HK-2 (cell line): ENCODE results near the gene SH3D19.
"Not testable (repeated sequence)": the region's sequence is repeated elsewhere in the genome, so short reads cannot be mapped to it uniquely, and the experiment has no call there.

ENCODE experiments used
- DNase-seq: peaks from one replicate; pipeline ENCODE4 v3.0.0-alpha.2; 2018; ENCODE audit not compliant: unreplicated experiment

SH3D19 gene

DNA sequence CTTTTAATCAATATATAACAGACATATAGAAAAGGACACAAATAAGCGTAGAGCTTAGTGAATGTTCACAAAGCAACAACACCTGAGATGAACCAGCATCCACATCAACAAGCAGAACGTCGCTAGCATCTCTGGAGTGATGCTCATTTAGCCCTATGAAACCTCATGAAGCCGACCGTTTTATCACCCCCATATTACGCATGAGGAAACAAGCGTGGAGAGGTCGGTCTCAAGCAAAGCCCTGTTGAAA is 226.5 kb downstream of the SH3D19 start:
- DNase-seq: no peak

DNA sequence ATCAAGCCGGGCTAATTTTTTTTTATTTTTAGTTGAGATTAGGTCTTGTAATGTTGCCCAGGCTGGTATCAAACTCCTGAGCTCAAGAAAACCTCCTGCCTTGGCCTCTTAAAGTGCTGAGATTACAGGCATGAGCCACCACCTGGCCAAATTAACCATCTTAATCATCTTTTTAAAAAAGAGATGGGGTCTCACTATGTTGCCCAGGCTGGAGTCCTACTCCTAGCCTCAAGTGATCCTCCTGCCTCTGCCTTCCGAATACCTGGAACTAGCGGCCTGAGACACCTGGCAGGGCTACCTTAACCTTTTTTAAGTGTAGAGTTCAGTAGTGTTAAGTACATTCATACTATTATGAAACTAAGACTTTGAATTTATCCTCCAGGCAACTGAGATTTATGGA is 227.6 kb downstream of the SH3D19 start:
- DNase-seq: no peak

DNA sequence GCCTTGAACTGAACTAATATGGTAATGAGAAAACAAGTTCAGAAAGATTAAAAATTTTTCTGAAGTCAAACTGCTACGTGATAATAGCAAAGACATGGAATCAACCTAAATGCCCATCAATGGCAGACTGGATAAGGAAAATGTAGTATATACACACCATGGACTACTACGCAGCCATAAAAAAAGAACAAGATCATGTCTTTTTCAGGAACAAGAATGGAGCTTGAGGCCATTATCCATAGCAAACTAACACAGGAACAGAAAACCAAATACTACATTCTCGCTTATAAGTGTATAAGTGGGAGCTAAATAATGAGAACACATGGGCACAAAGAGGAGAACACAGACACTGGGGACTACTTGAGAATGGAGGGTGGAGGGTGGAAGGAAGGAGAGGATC is 230.3 kb downstream of the SH3D19 start:
- no peak for DNase-seq

DNA sequence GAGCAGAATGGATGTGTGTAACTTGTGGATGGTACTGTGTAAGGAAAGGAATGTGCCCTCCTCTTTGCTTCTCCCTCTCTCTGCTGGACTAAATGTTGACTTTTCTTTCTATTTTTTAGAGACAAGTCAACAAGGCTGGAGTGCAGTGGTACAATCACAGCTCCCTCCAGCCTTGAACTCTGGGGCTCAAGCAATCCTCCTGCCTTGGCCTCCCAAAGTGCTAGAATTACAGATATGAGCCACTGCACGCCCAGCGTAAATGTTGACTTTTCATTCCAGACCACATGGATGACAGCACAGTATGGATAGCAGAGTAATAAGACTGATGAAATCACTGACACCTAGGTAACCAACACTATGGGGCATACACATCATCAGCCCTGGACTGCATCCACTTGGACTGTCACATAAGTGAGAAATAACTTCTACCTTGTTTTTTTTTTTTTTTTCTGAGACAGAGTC is 231.1 kb downstream of the SH3D19 start:
- DNase-seq: no peak

DNA sequence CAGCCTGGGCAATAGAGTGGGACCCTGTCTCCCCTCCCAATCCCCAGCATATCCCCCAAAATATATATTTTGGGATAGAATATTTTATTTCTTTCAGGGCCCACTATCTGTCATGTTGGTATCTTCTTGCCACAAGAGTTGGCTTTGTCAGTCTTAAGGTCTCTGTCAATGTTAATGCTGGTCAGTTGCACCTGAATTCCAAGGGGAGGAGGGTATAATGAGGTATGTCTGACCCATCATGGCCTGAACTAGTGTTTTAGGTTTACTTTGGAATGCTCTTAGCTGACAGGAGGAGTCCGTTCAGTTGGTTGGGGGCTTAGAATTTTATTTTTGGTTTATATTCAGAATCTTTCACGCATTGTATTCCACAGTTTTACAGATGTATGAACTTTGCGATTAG is 232.2 kb downstream of the SH3D19 start:
- no peak for DNase-seq

DNA sequence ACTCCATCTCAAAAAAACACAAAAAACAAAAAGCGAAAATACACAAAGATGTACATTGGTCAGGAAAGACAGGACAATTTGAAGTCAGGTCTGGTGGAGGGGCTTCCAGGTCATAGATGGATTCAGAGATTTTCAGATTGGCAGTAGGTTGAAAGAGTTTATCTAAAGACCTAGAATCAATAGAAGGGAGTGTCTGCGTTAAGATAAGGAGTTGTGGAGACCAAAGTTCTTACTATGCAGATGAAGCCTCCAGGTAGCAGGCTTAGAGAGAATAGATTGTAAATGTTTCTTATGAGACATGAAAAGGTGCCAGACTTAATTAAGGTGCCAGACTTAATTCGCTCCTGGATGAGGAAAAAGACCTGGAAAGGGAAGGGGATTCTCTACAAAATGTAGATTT is 232.9 kb downstream of the SH3D19 start:
- no peak for DNase-seq

DNA sequence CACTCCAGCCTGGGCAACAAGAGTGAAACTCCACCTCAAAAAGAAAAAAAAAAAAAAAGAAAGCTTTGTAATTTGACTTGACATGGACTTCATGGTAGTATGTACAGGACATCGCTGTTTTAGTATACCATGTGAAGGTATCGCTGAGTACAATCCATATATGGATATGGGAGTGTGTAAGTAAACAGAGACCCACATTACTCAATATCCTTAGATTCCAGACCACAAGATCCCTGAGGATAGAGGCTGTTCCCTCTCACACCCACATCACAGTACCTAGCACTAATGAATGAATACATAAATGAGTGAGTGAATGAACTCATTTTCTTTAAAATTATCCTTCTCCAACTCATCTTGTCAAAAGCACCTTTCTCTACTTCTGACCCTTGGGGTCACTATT is 234.4 kb downstream of the SH3D19 start:
- DNase-seq: no peak

DNA sequence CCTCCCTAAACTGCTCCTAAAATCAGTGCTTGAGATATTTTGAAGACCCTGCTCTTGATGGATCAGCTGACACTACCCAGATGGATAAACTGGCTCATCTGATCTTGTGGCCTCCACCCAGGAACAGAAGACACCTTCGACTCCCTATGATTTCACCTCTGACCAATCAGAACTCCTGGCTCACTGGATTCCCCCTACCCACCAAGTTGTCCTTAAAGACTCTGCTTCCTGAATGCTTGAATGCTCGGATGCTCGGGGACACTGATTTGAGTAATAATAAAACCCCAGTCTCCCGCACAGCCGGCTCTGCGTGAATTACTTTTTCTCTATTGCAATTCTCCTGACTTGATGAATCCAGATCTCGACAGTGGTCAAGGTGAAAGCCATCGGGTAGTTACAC is 237.9 kb downstream of the SH3D19 start:
- no peak for DNase-seq

DNA sequence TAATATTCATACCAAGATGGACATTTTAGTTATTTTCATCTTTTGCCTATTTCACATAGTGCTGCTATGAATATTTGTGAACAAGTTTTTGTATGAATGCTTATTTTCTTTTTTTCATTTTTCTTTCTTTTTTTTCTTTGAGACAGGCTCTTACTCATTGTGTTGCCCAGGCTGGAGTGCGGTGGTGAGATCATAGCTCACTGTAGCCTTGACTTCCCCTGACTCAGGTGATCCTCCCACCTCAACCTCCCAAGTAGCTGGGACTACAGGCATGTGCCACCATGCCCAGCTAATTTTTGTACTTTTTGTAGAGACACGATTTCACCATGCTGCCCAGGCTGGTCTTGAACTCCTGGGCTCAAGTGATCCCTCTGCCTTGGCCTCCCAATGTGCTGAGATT is 247.4 kb downstream of the SH3D19 start:
- DNase-seq: not testable (repeated sequence)

DNA sequence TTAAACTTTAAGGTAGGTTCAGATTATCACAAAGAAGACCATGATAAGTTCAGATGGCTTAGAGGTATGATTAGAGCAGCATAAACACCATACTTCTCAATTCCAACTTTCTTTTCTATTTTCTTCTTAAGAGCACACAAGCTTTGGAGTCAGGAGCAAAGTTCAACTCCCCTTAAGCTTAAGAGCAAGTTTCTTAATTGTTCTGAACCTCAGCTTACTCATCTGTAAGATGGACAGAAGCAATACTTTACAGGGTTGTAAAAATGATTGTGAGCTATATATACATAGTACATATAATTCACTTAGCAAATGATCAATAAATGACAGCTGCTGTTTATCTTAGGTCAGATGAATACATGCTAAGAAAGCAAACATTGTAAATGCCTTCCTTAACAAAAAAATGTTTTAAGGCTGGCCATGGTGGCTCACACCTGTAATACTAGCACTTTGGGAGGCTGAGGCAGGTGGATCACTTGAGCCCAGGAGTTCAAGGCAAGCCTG is 250.9 kb downstream of the SH3D19 start:
- DNase-seq: no peak
